Prostate gland (tissue), 2 donors: ENCODE results near the gene NDUFA13.

Source experiments
- POLR2AphosphoS5 ChIP-seq: sonication (generic); formaldehyde crosslinking; IDR thresholded peaks from one replicate; pipeline ENCODE4 v1.6.1; 2017; ENCODE audit warnings: antibody characterized with exemption
- TF ChIP-seq, protein P1 (sequence below), 4 experiments: fragments of 200-600 bp in 2 of 4; fragments of 450-650 bp in 2 of 4; sonication (generic) in 2 of 4; IDR thresholded peaks; 1 replicate in 3 of 4; 2 replicates in 1 of 4; pipeline ENCODE4 v1.5.1; 2016 to 2019; ENCODE audit warnings: antibody characterized with exemption in 4 of 4, mild to moderate bottlenecking in 2 of 4, moderate library complexity in 2 of 4

DNA sequence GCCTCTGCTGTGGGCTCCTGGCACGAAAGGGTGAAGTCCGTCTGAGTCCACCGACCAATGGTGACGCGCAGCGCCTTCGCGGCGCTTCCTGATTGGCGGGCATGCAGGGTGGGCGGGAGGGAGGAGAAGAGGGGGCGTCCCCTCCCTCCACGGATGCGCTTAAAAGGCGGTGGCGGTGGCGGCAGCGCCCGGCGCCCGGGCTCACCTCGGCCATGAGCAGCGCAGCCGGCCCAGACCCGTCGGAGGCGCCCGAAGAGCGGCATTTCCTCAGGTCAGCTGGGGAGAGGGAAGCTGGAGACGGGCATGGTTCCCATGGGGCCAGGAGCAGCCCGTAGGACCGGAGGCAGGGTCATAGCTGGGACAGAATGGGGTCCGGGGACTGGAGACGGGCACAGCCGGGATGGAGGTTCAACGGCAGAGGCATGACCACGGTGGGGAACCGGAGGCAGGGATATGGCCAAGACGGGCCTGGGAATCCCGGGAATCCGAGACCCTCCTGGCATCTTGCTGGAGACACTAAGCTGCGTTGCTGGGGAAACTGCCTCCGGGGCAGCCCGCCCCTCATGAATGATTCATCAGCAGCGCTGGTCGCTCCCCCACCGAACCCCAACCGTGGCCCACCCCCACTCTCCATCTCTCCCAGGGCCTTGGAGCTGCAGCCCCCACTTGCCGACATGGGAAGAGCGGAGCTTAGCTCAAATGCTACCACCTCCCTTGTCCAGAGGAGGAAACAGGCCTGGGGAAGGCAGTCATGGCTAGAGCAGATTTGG, 12.9 kb downstream of the NDUFA13 start, which contains the start of gene YJEFN3:
- TF ChIP-seq, protein P1, sequence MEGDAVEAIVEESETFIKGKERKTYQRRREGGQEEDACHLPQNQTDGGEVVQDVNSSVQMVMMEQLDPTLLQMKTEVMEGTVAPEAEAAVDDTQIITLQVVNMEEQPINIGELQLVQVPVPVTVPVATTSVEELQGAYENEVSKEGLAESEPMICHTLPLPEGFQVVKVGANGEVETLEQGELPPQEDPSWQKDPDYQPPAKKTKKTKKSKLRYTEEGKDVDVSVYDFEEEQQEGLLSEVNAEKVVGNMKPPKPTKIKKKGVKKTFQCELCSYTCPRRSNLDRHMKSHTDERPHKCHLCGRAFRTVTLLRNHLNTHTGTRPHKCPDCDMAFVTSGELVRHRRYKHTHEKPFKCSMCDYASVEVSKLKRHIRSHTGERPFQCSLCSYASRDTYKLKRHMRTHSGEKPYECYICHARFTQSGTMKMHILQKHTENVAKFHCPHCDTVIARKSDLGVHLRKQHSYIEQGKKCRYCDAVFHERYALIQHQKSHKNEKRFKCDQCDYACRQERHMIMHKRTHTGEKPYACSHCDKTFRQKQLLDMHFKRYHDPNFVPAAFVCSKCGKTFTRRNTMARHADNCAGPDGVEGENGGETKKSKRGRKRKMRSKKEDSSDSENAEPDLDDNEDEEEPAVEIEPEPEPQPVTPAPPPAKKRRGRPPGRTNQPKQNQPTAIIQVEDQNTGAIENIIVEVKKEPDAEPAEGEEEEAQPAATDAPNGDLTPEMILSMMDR (IDR thresholded peaks at IDR 0.05): no peak
- no peak for TF ChIP-seq POLR2AphosphoS5
